ENCODE results near the gene G6PC2.

G6PC2 gene

DNA sequence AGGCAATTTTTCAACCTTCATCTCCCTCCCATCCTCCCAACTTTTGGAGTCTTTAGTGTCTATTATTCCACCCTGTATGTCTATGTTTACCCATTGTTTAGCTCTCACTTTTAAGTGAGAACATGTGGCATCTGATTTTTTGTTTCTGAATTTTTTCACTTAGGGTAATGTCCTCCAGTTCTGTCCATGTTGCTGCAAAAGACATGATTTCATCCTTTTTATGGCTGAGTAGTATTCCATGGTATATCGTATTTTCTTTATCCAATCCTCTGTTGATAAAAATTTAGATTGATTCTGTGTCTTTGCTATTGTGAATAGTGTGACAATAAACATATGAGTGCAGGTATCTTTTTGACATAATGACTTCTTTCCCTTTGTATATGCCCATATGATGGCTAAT is 48.2 kb downstream of the G6PC2 start:
- no peak for DNase-seq

GRCh38 chr2:168951871-168952270 is 50.8 kb downstream of the G6PC2 start:
- DNase-seq: no peak

GRCh38 chr2:168952424-168952823 is 51.3 kb downstream of the G6PC2 start:
- DNase-seq: no peak

DNA sequence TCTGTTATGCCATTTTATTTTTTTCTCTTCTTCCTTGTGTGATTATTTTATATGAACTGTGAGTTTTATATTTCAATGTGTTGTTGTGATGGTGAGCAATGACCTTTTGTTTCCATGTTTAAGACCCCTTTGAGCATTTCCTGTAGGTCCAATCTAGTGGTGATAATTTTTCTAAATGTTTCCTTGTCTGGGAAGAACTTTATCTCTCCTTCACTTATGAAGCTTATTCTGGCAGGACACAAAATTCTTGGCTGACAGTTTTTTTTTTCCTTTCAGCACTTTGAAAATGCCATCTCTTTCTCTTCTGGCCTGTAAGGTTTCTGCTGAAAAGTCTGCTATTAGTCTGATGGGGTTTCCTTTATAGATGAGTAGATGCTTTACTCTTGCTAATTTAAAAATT is 53.2 kb downstream of the G6PC2 start:
- no peak for DNase-seq

DNA sequence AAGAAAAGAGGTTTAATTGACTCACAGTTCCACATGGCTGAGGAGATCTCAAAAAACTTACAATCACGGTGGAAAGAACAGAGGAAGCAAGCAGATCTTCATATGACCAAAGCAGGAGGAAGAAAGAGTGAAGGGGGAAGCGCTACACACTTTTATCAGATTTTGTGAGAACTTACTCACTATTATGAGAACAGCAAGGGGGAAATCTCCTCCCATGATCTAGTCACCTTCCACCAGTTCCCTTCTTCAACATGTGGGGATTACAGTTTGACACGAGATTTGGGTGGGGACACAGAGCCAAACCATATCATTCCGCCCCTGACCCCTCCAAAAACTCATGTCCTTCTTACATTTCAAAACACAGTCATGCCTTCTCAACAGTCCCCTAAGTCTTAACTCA is 54.2 kb downstream of the G6PC2 start:
- no peak for DNase-seq

DNA sequence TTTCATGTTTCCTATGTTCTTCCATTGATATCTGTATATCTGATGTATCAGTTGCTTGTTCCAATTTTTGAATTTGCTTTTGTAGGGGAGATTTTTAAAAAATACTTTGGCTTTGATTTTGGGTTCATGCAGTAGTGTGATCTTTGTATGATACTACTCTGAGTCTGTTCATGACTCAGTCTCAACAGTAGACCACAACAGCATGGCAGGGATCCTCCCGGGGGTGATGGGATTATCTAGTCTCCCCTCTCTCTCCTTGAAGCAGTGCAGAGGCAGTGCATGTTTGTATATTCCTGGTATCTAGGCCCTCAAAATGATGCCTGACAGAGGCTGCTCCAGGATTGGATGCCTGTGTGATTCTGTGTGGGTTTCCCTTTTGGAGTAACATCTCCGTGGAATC is 55.3 kb downstream of the G6PC2 start:
- DNase-seq: no peak

Measured in DMS153 (cell line).